LNCaP clone FGC (cell line): Measurements from ENCODE around the gene SWI5.

ENCODE experiments used
- DNase-seq: peaks from one replicate; pipeline ENCODE4 v3.0.0-alpha.2; 2011; ENCODE audit warnings: low read depth
- H3K4me3 ChIP-seq: 2 replicates; pipeline ENCODE4 v1.5.1; 2011; ENCODE audit warnings: mild to moderate bottlenecking, low read depth, low read length, control low read depth
- CTCF ChIP-seq: IDR thresholded peaks from 2 replicates; pipeline ENCODE4 v1.5.1; 2012; ENCODE audit warnings: mild to moderate bottlenecking; ENCODE audit not compliant: control insufficient read depth, insufficient read depth; ENCODE audit errors: extremely low read depth

Gene SWI5

GRCh38 chr9:128252317-128253139 is 23.5 kb upstream of the SWI5 start:
- TF ChIP-seq CTCF = no peak
- DNase-seq = no peak
- no peak overlapping the region for H3K4me3 ChIP-seq

- no peak for DNase-seq
- no peak overlapping the region for H3K4me3 ChIP-seq
- no peak for TF ChIP-seq CTCF
Observed at GRCh38 chr9:128253140-128253990, 22.7 kb upstream of the SWI5 start.

- no peak overlapping the region for H3K4me3 ChIP-seq
- no peak for DNase-seq
- no peak for TF ChIP-seq CTCF
Observed at GRCh38 chr9:128253991-128254346, 22.1 kb upstream of the SWI5 start.

GRCh38 chr9:128254362-128254761 is 21.7 kb upstream of the SWI5 start:
- no peak overlapping the region for H3K4me3 ChIP-seq
- DNase-seq = no peak
- TF ChIP-seq CTCF = no peak

GRCh38 chr9:128254855-128255759 is 21.0 kb upstream of the SWI5 start:
- H3K4me3 ChIP-seq = no peak overlapping the region
- peak; percentile 57 for TF ChIP-seq CTCF
- DNase-seq = no peak

GRCh38 chr9:128257086-128257825 is 18.8 kb upstream of the SWI5 start:
- no peak overlapping the region for H3K4me3 ChIP-seq
- TF ChIP-seq CTCF = no peak
- DNase-seq = no peak
